ENCODE measurements around the gene ZNHIT2. TPM values are rescaled to one million over a fixed set of nuclear protein-coding genes. Genes with fewer than 3 reads are reported as not detected.

The ZNHIT2 gene
- total and polyA plus RNA-seq, 2 of the 13 experiments (the other 11 are each of a cell fraction or from before 2014, with no cell fraction given), result 1.1 to 6.5 TPM

- TF ChIP-seq CBX2 (IDR thresholded peaks at IDR 0.05; ENCODE audit: low read depth, low read length) (no peak), CBX2 (CRISPR knock-in tag; IDR thresholded peaks at IDR 0.05; ENCODE audit: low read depth) (no peak), GRHL1 (CRISPR knock-in tag; conservative IDR thresholded peaks at IDR 0.05) (no peak), ZNF383 (CRISPR knock-in tag; IDR thresholded peaks at IDR 0.05; ENCODE audit: borderline replicate concordance) (no peak), ZNF501 (CRISPR knock-in tag; IDR thresholded peaks at IDR 0.05) (peak; percentile 70), ZSCAN31 (CRISPR knock-in tag; IDR thresholded peaks at IDR 0.05; ENCODE audit: low read depth) (peak; percentile 61; the same call in 1 of the 2 replicates), CCAR2 (optimal IDR thresholded peaks at IDR 0.05; ENCODE audit: low read depth, low read length) (peak; percentile 93), MEIS2 (CRISPR knock-in tag; IDR thresholded peaks at IDR 0.05) (0 out of 2 replicates have a peak, but pooled peaks have one; percentile 43), ZNF788 (CRISPR knock-in tag; IDR thresholded peaks at IDR 0.05; ENCODE audit: borderline replicate concordance) (peak; percentile 97), CBX5 (CRISPR knock-in tag; IDR thresholded peaks at IDR 0.05; ENCODE audit: borderline replicate concordance) (peak; percentile 82; the same call in 1 of the 2 replicates), KDM3A (CRISPR knock-in tag; IDR thresholded peaks at IDR 0.05; ENCODE audit: low read depth) (peak; percentile 55; the same call in 1 of the 2 replicates), YEATS4 (CRISPR knock-in tag; IDR thresholded peaks at IDR 0.05; ENCODE audit: borderline replicate concordance) (peak; percentile 82), EHMT2 (IDR thresholded peaks at IDR 0.05; ENCODE audit: borderline replicate concordance, low read depth, low read length) (no peak), SNAI1 (CRISPR knock-in tag; IDR thresholded peaks at IDR 0.05; ENCODE audit: borderline replicate concordance) (peak; percentile 75; the same call in 1 of the 2 replicates), MED1 (CRISPR knock-in tag; IDR thresholded peaks at IDR 0.05) (peak; percentile 82), ZNF816 (CRISPR knock-in tag; IDR thresholded peaks at IDR 0.05; ENCODE audit: borderline replicate concordance) (0 out of 2 replicates have a peak, but pooled peaks have one; percentile 71), ZNF274 (CRISPR knock-in tag; IDR thresholded peaks at IDR 0.05) (0 out of 2 replicates have a peak, but pooled peaks have one; percentile 47), ATF4 (CRISPR knock-in tag; IDR thresholded peaks at IDR 0.05) (peak in 1 of 2 experiments; percentile 52; a peak in 2 of 4 replicates), ZNF10 (CRISPR knock-in tag; IDR thresholded peaks at IDR 0.05; ENCODE audit: borderline replicate concordance, low read depth) (no peak), FOXC1 (CRISPR knock-in tag; IDR thresholded peaks at IDR 0.05; ENCODE audit: borderline replicate concordance) (no peak; the same call in none of the 2 replicates), KMT2A (CRISPR knock-in tag; IDR thresholded peaks at IDR 0.05) (peak; percentile 34; the same call in 1 of the 2 replicates), MEIS1 (CRISPR knock-in tag; IDR thresholded peaks at IDR 0.05; ENCODE audit: borderline replicate concordance) (peak; percentile 60; the same call in 1 of the 2 replicates), KAT7 (CRISPR knock-in tag; IDR thresholded peaks at IDR 0.05; ENCODE audit: borderline replicate concordance) (peak; percentile 41; the same call in 1 of the 2 replicates), SIN3B (IDR thresholded peaks at IDR 0.05; ENCODE audit: low read length) (peak; percentile 96), MED8 (CRISPR knock-in tag; IDR thresholded peaks at IDR 0.05; ENCODE audit: insufficient replicate concordance) (peak; percentile 75), ZBTB38 (CRISPR knock-in tag; IDR thresholded peaks at IDR 0.05) (peak; percentile 70; the same call in 1 of the 2 replicates), GLI4 (CRISPR knock-in tag; IDR thresholded peaks at IDR 0.05; ENCODE audit: borderline replicate concordance) (no peak), JDP2 (CRISPR knock-in tag; IDR thresholded peaks at IDR 0.05; ENCODE audit: borderline replicate concordance) (no peak)
Observed at GRCh38 chr11:65095974-65096806, 21.3 kb downstream of the ZNHIT2 start, which contains the start of gene VPS51 (continued).
